ENCODE data around the gene NUMB. TPM values are rescaled to one million over a fixed set of nuclear protein-coding genes. Genes with fewer than 3 reads are reported as not detected.

Gene NUMB
- polyA plus RNA-seq, 1 donor from 2014 or later = 11.5 TPM

GRCh38 chr14:73467800-73468199, 9.5 kb upstream of the NUMB start:
- Histone ChIP-seq H4K20me1 (ENCODE audit: insufficient read depth) (no peaks in the 10 kb centered on the region), H3K27me3 (ENCODE audit: insufficient read depth, low read depth, low read length) (no peaks in the 10 kb centered on the region), H3F3A (ENCODE audit: insufficient read depth, low read length, poor library complexity, severe bottlenecking) (no peaks in the 10 kb centered on the region), H3K27ac (ENCODE audit: low read length) (no peak overlapping the region), H3K9ac (ENCODE audit: low read length) (no peak overlapping the region), H3K79me2 (replicated peaks; ENCODE audit: insufficient read depth, low read length) (no peaks in the 10 kb centered on the region), H3K4me2 (ENCODE audit: low read length) (no peak overlapping the region), H3K36me3 (ENCODE audit: insufficient read depth, low read length) (no peaks in the 10 kb centered on the region), H3K9me2 (ENCODE audit: insufficient read depth, low read length) (no peaks in the 10 kb centered on the region), H3K4me3 (ENCODE audit: low read length) (no peak overlapping the region), H3K9me3 (ENCODE audit: low read length) (no peaks in the 10 kb centered on the region), H2AFZ (ENCODE audit: low read depth, low read length) (no peak overlapping the region)
- TF ChIP-seq, protein P1, sequence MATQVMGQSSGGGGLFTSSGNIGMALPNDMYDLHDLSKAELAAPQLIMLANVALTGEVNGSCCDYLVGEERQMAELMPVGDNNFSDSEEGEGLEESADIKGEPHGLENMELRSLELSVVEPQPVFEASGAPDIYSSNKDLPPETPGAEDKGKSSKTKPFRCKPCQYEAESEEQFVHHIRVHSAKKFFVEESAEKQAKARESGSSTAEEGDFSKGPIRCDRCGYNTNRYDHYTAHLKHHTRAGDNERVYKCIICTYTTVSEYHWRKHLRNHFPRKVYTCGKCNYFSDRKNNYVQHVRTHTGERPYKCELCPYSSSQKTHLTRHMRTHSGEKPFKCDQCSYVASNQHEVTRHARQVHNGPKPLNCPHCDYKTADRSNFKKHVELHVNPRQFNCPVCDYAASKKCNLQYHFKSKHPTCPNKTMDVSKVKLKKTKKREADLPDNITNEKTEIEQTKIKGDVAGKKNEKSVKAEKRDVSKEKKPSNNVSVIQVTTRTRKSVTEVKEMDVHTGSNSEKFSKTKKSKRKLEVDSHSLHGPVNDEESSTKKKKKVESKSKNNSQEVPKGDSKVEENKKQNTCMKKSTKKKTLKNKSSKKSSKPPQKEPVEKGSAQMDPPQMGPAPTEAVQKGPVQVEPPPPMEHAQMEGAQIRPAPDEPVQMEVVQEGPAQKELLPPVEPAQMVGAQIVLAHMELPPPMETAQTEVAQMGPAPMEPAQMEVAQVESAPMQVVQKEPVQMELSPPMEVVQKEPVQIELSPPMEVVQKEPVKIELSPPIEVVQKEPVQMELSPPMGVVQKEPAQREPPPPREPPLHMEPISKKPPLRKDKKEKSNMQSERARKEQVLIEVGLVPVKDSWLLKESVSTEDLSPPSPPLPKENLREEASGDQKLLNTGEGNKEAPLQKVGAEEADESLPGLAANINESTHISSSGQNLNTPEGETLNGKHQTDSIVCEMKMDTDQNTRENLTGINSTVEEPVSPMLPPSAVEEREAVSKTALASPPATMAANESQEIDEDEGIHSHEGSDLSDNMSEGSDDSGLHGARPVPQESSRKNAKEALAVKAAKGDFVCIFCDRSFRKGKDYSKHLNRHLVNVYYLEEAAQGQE (IDR thresholded peaks at IDR 0.05; ENCODE audit: borderline replicate concordance) = no peak
- TF ChIP-seq RAD21 (conservative IDR thresholded peaks at IDR 0.05) (no peak), POLR2AphosphoS5 (IDR thresholded peaks at IDR 0.05) (no peak), SMC3 (conservative IDR thresholded peaks at IDR 0.05; ENCODE audit: poor library complexity) (no peak), TAF1 (IDR thresholded peaks at IDR 0.05; ENCODE audit: low read depth) (no peak), EZH2 (IDR thresholded peaks at IDR 0.05; ENCODE audit: borderline replicate concordance, insufficient read depth, low read length, poor library complexity, severe bottlenecking) (no peak), MXI1 (conservative IDR thresholded peaks at IDR 0.05; ENCODE audit: poor library complexity, severe bottlenecking) (no peak), EP300 (conservative IDR thresholded peaks at IDR 0.05; ENCODE audit: poor library complexity, severe bottlenecking) (no peak)
- TF ChIP-seq, protein P2, sequence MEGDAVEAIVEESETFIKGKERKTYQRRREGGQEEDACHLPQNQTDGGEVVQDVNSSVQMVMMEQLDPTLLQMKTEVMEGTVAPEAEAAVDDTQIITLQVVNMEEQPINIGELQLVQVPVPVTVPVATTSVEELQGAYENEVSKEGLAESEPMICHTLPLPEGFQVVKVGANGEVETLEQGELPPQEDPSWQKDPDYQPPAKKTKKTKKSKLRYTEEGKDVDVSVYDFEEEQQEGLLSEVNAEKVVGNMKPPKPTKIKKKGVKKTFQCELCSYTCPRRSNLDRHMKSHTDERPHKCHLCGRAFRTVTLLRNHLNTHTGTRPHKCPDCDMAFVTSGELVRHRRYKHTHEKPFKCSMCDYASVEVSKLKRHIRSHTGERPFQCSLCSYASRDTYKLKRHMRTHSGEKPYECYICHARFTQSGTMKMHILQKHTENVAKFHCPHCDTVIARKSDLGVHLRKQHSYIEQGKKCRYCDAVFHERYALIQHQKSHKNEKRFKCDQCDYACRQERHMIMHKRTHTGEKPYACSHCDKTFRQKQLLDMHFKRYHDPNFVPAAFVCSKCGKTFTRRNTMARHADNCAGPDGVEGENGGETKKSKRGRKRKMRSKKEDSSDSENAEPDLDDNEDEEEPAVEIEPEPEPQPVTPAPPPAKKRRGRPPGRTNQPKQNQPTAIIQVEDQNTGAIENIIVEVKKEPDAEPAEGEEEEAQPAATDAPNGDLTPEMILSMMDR (IDR thresholded peaks at IDR 0.05; ENCODE audit: poor library complexity, severe bottlenecking) = no peak

- Histone ChIP-seq H3K9me3 (ENCODE audit: low read length) (no peaks in the 10 kb centered on the region), H3K9ac (ENCODE audit: low read length) (no peak overlapping the region), H3K36me3 (ENCODE audit: insufficient read depth, low read length) (no peaks in the 10 kb centered on the region), H3K79me2 (replicated peaks; ENCODE audit: insufficient read depth, low read length) (no peaks in the 10 kb centered on the region), H3K27ac (ENCODE audit: low read length) (no peak overlapping the region), H4K20me1 (ENCODE audit: insufficient read depth) (no peaks in the 10 kb centered on the region), H3K4me3 (ENCODE audit: low read length) (no peak overlapping the region), H3F3A (ENCODE audit: insufficient read depth, low read length, poor library complexity, severe bottlenecking) (no peaks in the 10 kb centered on the region), H3K9me2 (ENCODE audit: insufficient read depth, low read length) (no peaks in the 10 kb centered on the region), H3K4me2 (ENCODE audit: low read length) (no peak overlapping the region), H3K27me3 (ENCODE audit: insufficient read depth, low read depth, low read length) (no peaks in the 10 kb centered on the region), H2AFZ (ENCODE audit: low read depth, low read length) (no peak overlapping the region)
- TF ChIP-seq MXI1 (conservative IDR thresholded peaks at IDR 0.05; ENCODE audit: poor library complexity, severe bottlenecking) = no peak
- TF ChIP-seq RAD21 (conservative IDR thresholded peaks at IDR 0.05) = no peak
- TF ChIP-seq POLR2AphosphoS5 (IDR thresholded peaks at IDR 0.05) = no peak
- TF ChIP-seq, protein P1 (IDR thresholded peaks at IDR 0.05; ENCODE audit: borderline replicate concordance) = no peak
- no peak for TF ChIP-seq SMC3 (conservative IDR thresholded peaks at IDR 0.05; ENCODE audit: poor library complexity)
- TF ChIP-seq, protein P2 (IDR thresholded peaks at IDR 0.05; ENCODE audit: poor library complexity, severe bottlenecking) = no peak
- TF ChIP-seq EZH2 (IDR thresholded peaks at IDR 0.05; ENCODE audit: borderline replicate concordance, insufficient read depth, low read length, poor library complexity, severe bottlenecking) = no peak
Measured at GRCh38 chr14:73467377-73467776, 9.0 kb upstream of the NUMB start.
